ENCODE measurements around the gene DNAJB14. TPM values are rescaled to one million over a fixed set of nuclear protein-coding genes. Genes with fewer than 3 reads are reported as not detected.

The DNAJB14 gene
- total RNA-seq, 1 donor: 49.1 TPM

GRCh38 chr4:99861120-99861905 is 85.1 kb downstream of the DNAJB14 start:
- TF ChIP-seq CTCF (IDR thresholded peaks at IDR 0.05; ENCODE audit: insufficient read depth, low read length): no peak
- DNase-seq (ENCODE audit: low read depth): no peak
- no peak overlapping the region for H3K4me3 ChIP-seq (ENCODE audit: low read depth, low read length)

GRCh38 chr4:99860521-99860920 is 85.9 kb downstream of the DNAJB14 start:
- TF ChIP-seq CTCF (IDR thresholded peaks at IDR 0.05; ENCODE audit: insufficient read depth, low read length): no peak
- no peak overlapping the region for H3K4me3 ChIP-seq (ENCODE audit: low read depth, low read length)
- no peak for DNase-seq (ENCODE audit: low read depth)

GRCh38 chr4:99859618-99860017 is 86.8 kb downstream of the DNAJB14 start:
- H3K4me3 ChIP-seq (ENCODE audit: low read depth, low read length): no peak overlapping the region
- DNase-seq (ENCODE audit: low read depth): no peak
- no peak for TF ChIP-seq CTCF (IDR thresholded peaks at IDR 0.05; ENCODE audit: insufficient read depth, low read length)

GRCh38 chr4:99857307-99857706 is 89.1 kb downstream of the DNAJB14 start:
- no peak overlapping the region for H3K4me3 ChIP-seq (ENCODE audit: low read depth, low read length)
- no peak for DNase-seq (ENCODE audit: low read depth)
- TF ChIP-seq CTCF (IDR thresholded peaks at IDR 0.05; ENCODE audit: insufficient read depth, low read length): no peak

GRCh38 chr4:99856166-99856565 is 90.3 kb downstream of the DNAJB14 start:
- H3K4me3 ChIP-seq (ENCODE audit: low read depth, low read length): no peak overlapping the region
- DNase-seq (ENCODE audit: low read depth): peak; percentile 33
- TF ChIP-seq CTCF (IDR thresholded peaks at IDR 0.05; ENCODE audit: insufficient read depth, low read length): no peak

GRCh38 chr4:99855678-99856077 is 90.7 kb downstream of the DNAJB14 start:
- no peak for TF ChIP-seq CTCF (IDR thresholded peaks at IDR 0.05; ENCODE audit: insufficient read depth, low read length)

GRCh38 chr4:99853999-99854398 is 92.4 kb downstream of the DNAJB14 start:
- no peak overlapping the region for H3K4me3 ChIP-seq (ENCODE audit: low read depth, low read length)
- DNase-seq (ENCODE audit: low read depth): no peak
- no peak for TF ChIP-seq CTCF (IDR thresholded peaks at IDR 0.05; ENCODE audit: insufficient read depth, low read length)

More at GRCh38 chr4:99855678-99856077, 90.7 kb downstream of the DNAJB14 start:
- no peak for DNase-seq (ENCODE audit: low read depth)
- no peak overlapping the region for H3K4me3 ChIP-seq (ENCODE audit: low read depth, low read length)
